ENCODE data around the gene AHCY.
A peak's percentile ranks its signal among the peaks of the same experiment; 100 is the strongest.
"Not testable (repeated sequence)": the region's sequence is repeated elsewhere in the genome, so short reads cannot be mapped to it uniquely, and the experiment has no call there.

Gene AHCY

DNA sequence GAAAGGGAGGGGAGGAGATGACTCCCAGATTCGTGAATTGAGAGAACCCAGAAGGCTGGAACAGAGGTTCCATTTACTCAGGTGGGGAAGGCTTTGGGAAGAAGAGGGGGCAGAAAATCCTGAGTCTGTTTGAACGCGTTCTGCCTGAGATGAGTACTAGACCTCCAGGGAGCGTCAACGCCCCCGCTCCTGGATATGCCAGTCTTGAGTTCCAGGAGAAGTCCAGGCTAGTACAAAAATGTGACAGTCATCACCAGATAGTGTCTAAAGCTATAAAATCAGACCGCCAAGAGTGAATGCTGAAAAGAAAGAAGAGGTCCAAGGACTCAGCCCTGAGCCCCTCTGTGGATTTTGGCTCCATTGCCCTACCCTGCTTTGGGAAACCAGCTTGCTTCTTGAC is 8.6 kb downstream of the AHCY start:
- TF ChIP-seq ZNF274 (IDR thresholded peaks at IDR 0.05; ENCODE audit: low read depth, low read length): no peak
- no peak overlapping the region for H3K4me3 ChIP-seq (ENCODE audit: low read length)

- TF ChIP-seq ZNF274 (IDR thresholded peaks at IDR 0.05; ENCODE audit: low read depth, low read length): no peak
- H3K4me3 ChIP-seq (ENCODE audit: low read length): no peak overlapping the region
Observed at GRCh38 chr20:34293589-34293988, 9.6 kb downstream of the AHCY start.

- no peak overlapping the region for H3K4me3 ChIP-seq (ENCODE audit: low read length)
- no peak for TF ChIP-seq ZNF274 (IDR thresholded peaks at IDR 0.05; ENCODE audit: low read depth, low read length)
Observed at GRCh38 chr20:34293119-34293518, 10.0 kb downstream of the AHCY start.

- TF ChIP-seq ZNF274 (IDR thresholded peaks at IDR 0.05; ENCODE audit: low read depth, low read length): no peak
- no peak overlapping the region for H3K4me3 ChIP-seq (ENCODE audit: low read length)
Observed at GRCh38 chr20:34292496-34292895, 10.7 kb downstream of the AHCY start.

GRCh38 chr20:34290471-34290870 is 12.7 kb downstream of the AHCY start:
- H3K4me3 ChIP-seq (ENCODE audit: low read length): no peak overlapping the region

GRCh38 chr20:34287500-34287899 is 15.7 kb downstream of the AHCY start:
- H3K4me3 ChIP-seq (ENCODE audit: low read length): not testable (repeated sequence)

More at GRCh38 chr20:34290471-34290870, 12.7 kb downstream of the AHCY start:
- TF ChIP-seq ZNF274 (IDR thresholded peaks at IDR 0.05; ENCODE audit: low read depth, low read length): no peak

DNA sequence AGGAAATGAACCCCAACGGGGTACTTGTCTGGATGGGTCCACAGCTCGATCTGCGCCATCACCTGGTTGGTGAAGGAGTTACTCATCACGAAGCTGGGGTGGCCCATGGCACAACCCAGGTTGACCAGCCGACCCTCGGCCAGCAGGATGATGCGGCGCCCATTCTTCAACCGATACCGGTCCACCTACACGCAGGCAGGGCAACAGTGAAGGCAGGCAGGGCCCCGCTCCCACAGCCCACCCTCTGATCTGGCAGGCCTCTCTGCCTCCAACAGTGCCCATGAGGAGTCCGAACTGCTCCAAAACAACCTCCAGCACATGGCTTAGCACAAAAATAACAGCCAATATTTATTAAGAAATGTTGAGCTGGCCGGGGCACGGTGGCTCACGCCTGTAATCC is 17.7 kb downstream of the AHCY start:
- no peak overlapping the region for H3K4me3 ChIP-seq (ENCODE audit: low read length)
- no peak for TF ChIP-seq ZNF274 (IDR thresholded peaks at IDR 0.05; ENCODE audit: low read depth, low read length)

GRCh38 chr20:34283844-34284243 is 19.3 kb downstream of the AHCY start:
- TF ChIP-seq ZNF274 (IDR thresholded peaks at IDR 0.05; ENCODE audit: low read depth, low read length): no peak
- no peak overlapping the region for H3K4me3 ChIP-seq (ENCODE audit: low read length)

DNA sequence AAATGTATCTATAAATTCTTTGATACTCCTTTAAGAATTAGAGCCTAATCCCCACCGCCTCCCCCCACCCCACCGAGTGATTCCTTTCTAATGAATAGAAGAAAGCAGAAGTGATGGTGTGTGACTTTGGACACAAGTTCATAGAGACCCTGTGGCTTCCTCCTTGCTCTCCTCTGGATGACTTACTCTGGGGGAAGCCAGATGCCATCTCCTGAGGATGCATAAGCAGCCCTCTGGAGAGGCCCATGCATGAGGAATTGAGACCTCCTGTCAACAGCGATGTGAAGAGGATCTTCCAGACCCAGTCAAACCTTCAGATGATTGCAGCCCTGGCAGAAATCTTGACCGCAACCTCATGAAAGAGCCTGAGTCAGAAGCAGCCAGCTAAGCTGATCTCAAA is 21.1 kb downstream of the AHCY start:
- H3K4me3 ChIP-seq (ENCODE audit: low read length): no peak overlapping the region

GRCh38 chr20:34281177-34281576 is 22.0 kb downstream of the AHCY start:
- H3K4me3 ChIP-seq (ENCODE audit: low read length): no peak overlapping the region
- TF ChIP-seq ZNF274 (IDR thresholded peaks at IDR 0.05; ENCODE audit: low read depth, low read length): no peak

More for the DNA sequence above, 21.1 kb downstream of the AHCY start:
- no peak for TF ChIP-seq ZNF274 (IDR thresholded peaks at IDR 0.05; ENCODE audit: low read depth, low read length)

DNA sequence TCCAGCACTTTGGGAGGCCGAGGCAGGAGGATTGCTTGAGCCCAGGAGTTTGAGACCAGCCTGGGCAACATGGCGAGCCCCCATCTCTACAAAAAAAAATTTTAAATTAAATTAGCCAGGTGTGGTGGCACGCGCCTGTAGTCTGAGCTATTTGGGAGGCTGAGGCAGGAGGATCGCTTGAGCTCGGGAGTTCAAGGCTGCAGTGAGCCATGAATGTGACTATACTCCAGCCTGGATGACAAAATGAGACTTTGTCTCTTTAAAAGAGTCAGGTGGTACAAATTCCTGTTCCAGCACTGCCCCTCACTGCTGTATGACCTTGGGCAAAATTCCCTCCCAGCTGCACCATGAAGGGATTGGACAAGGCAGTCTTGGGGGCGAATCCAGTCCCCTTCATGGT is 28.5 kb downstream of the AHCY start:
- TF ChIP-seq ZNF274 (IDR thresholded peaks at IDR 0.05; ENCODE audit: low read depth, low read length): no peak
- H3K4me3 ChIP-seq (ENCODE audit: low read length): no peak overlapping the region

- TF ChIP-seq ZNF274 (IDR thresholded peaks at IDR 0.05; ENCODE audit: low read depth, low read length): no peak
- no peak overlapping the region for H3K4me3 ChIP-seq (ENCODE audit: low read length)
Observed at GRCh38 chr20:34271956-34272355, 31.2 kb downstream of the AHCY start.

GRCh38 chr20:34269996-34270627 is 33.0 kb downstream of the AHCY start:
- TF ChIP-seq ZNF274 (IDR thresholded peaks at IDR 0.05; ENCODE audit: low read depth, low read length): no peak
- no peak overlapping the region for H3K4me3 ChIP-seq (ENCODE audit: low read length)

DNA sequence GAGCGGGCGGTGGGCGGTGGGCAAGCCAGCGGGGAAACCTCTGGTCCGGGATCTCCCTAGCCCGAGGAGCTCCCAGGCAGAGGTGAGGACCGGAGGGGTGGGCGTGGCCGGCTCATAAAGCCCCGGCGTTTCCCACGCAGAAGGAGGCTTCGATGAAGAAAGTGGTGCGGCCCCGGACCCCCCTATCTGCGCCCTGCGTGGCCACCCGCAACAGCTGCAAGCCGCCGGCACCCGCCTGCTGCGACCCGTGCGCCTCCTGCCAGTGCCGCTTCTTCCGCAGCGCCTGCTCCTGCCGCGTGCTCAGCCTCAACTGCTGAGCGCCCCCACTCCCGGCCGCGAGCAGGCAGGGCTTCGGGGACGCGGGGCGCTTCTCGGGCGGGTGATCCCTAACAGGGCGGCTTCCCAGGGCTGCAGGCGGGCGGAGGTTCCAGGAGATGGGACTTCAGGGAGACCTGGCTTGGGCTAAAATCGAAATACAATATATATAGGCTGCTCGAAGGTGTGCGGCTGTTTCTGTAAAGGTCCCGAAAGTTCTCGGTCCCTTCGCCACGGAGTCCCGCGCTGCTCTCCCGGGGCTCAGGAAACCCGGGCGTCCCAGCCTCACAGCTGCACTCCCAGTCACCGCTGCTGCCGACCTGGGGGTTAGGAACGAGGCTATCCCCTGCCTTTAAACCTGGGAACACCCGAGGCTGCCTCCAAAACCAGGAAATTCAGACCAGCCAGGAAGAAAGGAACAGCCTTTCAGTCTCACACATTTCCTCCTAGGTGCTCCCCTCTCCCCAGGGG is 34.1 kb downstream of the AHCY start:
- no peak for TF ChIP-seq ZNF274 (IDR thresholded peaks at IDR 0.05; ENCODE audit: low read depth, low read length)
- peak overlapping the region; percentile 38; the same call in 1 of the 2 replicates for H3K4me3 ChIP-seq (ENCODE audit: low read length)

- no peak overlapping the region for H3K4me3 ChIP-seq (ENCODE audit: low read length)
- TF ChIP-seq ZNF274 (IDR thresholded peaks at IDR 0.05; ENCODE audit: low read depth, low read length): no peak
Observed at GRCh38 chr20:34268145-34268544, 35.0 kb downstream of the AHCY start.

All from GM08714 (cell line).